ENCODE data around the gene POU2F2. TPM values are rescaled to one million over a fixed set of nuclear protein-coding genes. Genes with fewer than 3 reads are reported as not detected.

The POU2F2 gene
- total and polyA plus RNA-seq, 2 experiments from 2014 or later, result 2.3 to 4.6 TPM

DNA sequence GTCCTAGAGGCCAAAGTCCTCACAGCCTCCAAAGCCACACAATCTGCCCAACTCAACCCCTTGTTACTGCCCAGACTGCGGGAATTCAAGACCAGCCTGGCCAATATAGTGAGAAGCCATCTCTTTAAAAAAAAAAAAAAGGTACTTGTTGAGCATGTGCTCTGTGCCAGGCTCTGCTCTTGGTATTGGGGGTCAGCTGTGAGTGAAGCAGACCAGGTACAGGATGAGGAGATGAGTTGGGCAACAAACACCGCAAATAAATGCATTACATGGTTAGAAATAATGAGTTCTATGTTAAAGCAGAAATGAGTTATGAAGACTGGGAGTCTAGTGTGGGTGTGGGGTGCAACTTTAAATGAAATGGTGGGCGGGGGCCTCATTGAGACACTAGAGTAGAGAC, 72.1 kb downstream of the POU2F2 start (continued):
- TF ChIP-seq, protein P1, sequence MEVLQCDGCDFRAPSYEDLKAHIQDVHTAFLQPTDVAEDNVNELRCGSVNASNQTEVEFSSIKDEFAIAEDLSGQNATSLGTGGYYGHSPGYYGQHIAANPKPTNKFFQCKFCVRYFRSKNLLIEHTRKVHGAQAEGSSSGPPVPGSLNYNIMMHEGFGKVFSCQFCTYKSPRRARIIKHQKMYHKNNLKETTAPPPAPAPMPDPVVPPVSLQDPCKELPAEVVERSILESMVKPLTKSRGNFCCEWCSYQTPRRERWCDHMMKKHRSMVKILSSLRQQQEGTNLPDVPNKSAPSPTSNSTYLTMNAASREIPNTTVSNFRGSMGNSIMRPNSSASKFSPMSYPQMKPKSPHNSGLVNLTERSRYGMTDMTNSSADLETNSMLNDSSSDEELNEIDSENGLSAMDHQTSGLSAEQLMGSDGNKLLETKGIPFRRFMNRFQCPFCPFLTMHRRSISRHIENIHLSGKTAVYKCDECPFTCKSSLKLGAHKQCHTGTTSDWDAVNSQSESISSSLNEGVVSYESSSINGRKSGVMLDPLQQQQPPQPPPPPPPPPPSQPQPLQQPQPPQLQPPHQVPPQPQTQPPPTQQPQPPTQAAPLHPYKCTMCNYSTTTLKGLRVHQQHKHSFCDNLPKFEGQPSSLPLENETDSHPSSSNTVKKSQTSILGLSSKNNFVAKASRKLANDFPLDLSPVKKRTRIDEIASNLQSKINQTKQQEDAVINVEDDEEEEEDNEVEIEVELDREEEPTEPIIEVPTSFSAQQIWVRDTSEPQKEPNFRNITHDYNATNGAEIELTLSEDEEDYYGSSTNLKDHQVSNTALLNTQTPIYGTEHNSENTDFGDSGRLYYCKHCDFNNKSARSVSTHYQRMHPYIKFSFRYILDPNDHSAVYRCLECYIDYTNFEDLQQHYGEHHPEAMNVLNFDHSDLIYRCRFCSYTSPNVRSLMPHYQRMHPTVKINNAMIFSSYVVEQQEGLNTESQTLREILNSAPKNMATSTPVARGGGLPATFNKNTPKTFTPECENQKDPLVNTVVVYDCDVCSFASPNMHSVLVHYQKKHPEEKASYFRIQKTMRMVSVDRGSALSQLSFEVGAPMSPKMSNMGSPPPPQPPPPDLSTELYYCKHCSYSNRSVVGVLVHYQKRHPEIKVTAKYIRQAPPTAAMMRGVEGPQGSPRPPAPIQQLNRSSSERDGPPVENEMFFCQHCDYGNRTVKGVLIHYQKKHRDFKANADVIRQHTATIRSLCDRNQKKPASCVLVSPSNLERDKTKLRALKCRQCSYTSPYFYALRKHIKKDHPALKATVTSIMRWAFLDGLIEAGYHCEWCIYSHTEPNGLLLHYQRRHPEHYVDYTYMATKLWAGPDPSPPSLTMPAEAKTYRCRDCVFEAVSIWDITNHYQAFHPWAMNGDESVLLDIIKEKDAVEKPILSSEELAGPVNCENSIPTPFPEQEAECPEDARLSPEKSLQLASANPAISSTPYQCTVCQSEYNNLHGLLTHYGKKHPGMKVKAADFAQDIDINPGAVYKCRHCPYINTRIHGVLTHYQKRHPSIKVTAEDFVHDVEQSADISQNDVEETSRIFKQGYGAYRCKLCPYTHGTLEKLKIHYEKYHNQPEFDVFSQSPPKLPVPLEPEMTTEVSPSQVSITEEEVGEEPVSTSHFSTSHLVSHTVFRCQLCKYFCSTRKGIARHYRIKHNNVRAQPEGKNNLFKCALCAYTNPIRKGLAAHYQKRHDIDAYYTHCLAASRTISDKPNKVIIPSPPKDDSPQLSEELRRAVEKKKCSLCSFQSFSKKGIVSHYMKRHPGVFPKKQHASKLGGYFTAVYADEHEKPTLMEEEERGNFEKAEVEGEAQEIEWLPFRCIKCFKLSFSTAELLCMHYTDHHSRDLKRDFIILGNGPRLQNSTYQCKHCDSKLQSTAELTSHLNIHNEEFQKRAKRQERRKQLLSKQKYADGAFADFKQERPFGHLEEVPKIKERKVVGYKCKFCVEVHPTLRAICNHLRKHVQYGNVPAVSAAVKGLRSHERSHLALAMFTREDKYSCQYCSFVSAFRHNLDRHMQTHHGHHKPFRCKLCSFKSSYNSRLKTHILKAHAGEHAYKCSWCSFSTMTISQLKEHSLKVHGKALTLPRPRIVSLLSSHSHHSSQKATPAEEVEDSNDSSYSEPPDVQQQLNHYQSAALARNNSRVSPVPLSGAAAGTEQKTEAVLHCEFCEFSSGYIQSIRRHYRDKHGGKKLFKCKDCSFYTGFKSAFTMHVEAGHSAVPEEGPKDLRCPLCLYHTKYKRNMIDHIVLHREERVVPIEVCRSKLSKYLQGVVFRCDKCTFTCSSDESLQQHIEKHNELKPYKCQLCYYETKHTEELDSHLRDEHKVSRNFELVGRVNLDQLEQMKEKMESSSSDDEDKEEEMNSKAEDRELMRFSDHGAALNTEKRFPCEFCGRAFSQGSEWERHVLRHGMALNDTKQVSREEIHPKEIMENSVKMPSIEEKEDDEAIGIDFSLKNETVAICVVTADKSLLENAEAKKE (CRISPR knock-in tag; IDR thresholded peaks at IDR 0.05), result no peak
- TF ChIP-seq STAT1 (IDR thresholded peaks at IDR 0.05; ENCODE audit: unreplicated experiment) (no peak), NANOG (IDR thresholded peaks at IDR 0.05; ENCODE audit: borderline replicate concordance) (no peak), ZNF114 (CRISPR knock-in tag; IDR thresholded peaks at IDR 0.05) (no peak), EZH2 (IDR thresholded peaks at IDR 0.05; ENCODE audit: low read depth, unreplicated experiment) (no peak), JUNB (IDR thresholded peaks at IDR 0.05; ENCODE audit: unreplicated experiment) (no peak), EZH2phosphoT487 (IDR thresholded peaks at IDR 0.05; ENCODE audit: unreplicated experiment) (no peak)
- TF ChIP-seq, protein P2, sequence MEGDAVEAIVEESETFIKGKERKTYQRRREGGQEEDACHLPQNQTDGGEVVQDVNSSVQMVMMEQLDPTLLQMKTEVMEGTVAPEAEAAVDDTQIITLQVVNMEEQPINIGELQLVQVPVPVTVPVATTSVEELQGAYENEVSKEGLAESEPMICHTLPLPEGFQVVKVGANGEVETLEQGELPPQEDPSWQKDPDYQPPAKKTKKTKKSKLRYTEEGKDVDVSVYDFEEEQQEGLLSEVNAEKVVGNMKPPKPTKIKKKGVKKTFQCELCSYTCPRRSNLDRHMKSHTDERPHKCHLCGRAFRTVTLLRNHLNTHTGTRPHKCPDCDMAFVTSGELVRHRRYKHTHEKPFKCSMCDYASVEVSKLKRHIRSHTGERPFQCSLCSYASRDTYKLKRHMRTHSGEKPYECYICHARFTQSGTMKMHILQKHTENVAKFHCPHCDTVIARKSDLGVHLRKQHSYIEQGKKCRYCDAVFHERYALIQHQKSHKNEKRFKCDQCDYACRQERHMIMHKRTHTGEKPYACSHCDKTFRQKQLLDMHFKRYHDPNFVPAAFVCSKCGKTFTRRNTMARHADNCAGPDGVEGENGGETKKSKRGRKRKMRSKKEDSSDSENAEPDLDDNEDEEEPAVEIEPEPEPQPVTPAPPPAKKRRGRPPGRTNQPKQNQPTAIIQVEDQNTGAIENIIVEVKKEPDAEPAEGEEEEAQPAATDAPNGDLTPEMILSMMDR (conservative IDR thresholded peaks at IDR 0.05; ENCODE audit: low read depth in 2 of 2), result no peak
- TF ChIP-seq, protein P3, sequence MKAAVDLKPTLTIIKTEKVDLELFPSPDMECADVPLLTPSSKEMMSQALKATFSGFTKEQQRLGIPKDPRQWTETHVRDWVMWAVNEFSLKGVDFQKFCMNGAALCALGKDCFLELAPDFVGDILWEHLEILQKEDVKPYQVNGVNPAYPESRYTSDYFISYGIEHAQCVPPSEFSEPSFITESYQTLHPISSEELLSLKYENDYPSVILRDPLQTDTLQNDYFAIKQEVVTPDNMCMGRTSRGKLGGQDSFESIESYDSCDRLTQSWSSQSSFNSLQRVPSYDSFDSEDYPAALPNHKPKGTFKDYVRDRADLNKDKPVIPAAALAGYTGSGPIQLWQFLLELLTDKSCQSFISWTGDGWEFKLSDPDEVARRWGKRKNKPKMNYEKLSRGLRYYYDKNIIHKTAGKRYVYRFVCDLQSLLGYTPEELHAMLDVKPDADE (IDR thresholded peaks at IDR 0.05), result no peak

All from GM23338 (cell line).